ENCODE results near the gene ARNT2. TPM values are rescaled to one million over a fixed set of nuclear protein-coding genes. Genes with fewer than 3 reads are reported as not detected.

ARNT2 gene
- total and polyA plus RNA-seq, 2 experiments from 2014 or later: 4.6 to 11.6 TPM

GRCh38 chr15:80605591-80606150 lies 201.5 kb downstream of the ARNT2 start:
- Histone ChIP-seq H3K4me2 (no peak overlapping the region), H3F3A (replicated peaks; ENCODE audit: low read depth) (no peaks in the 10 kb centered on the region), H3K9me2 (ENCODE audit: insufficient read depth) (peaks cover 26% of the 10 kb centered on the region), H3K4me3 (no peak overlapping the region), H4K20me1 (replicated peaks; ENCODE audit: insufficient read depth) (no peaks in the 10 kb centered on the region), H3K4me1 (ENCODE audit: insufficient read depth) (peaks cover 13% of the 10 kb centered on the region), H3K79me2 (replicated peaks; ENCODE audit: insufficient read depth) (no peaks in the 10 kb centered on the region), H2AFZ (no peak overlapping the region), H3K27me3 (ENCODE audit: insufficient read depth) (no peaks in the 10 kb centered on the region), H3K27ac (ENCODE audit: low read depth) (no peak overlapping the region), H3K36me3 (ENCODE audit: insufficient read depth) (no peaks in the 10 kb centered on the region)
- H3K4me3 Mint-ChIP-seq: no peak overlapping the region
- DNase-seq (ENCODE audit: low spot score) (no peak), ATAC-seq (no peak)
- no peaks in the 10 kb centered on the region for H3K9me3 Mint-ChIP-seq
- peaks cover 3% of the 10 kb centered on the region for H3K27me3 Mint-ChIP-seq (ENCODE audit: insufficient read depth, low read depth, poor library complexity)
- peaks cover 19% of the 10 kb centered on the region for H3K4me1 Mint-ChIP-seq
- no peaks in the 10 kb centered on the region for H3K36me3 Mint-ChIP-seq (ENCODE audit: low read depth)
- no peak overlapping the region for H3K27ac Mint-ChIP-seq
- TF ChIP-seq ZNF331 (CRISPR knock-in tag; IDR thresholded peaks at IDR 0.05; ENCODE audit: low read depth) (no peak), CTCF (conservative IDR thresholded peaks at IDR 0.05; ENCODE audit: low read depth in 2 of 2) (no peak), ETS1 (IDR thresholded peaks at IDR 0.05) (no peak), ZNF114 (CRISPR knock-in tag; IDR thresholded peaks at IDR 0.05) (no peak), STAT1 (IDR thresholded peaks at IDR 0.05; ENCODE audit: unreplicated experiment) (no peak), JUNB (IDR thresholded peaks at IDR 0.05; ENCODE audit: unreplicated experiment) (no peak), POLR2AphosphoS5 (IDR thresholded peaks at IDR 0.05; ENCODE audit: low read depth) (no peak), CREB1 (CRISPR knock-in tag; IDR thresholded peaks at IDR 0.05; ENCODE audit: low read depth) (no peak), EZH2phosphoT487 (IDR thresholded peaks at IDR 0.05; ENCODE audit: unreplicated experiment) (no peak), NANOG (IDR thresholded peaks at IDR 0.05; ENCODE audit: borderline replicate concordance) (no peak), EZH2 (IDR thresholded peaks at IDR 0.05; ENCODE audit: low read depth, unreplicated experiment) (no peak)
- TF ChIP-seq, protein P1, sequence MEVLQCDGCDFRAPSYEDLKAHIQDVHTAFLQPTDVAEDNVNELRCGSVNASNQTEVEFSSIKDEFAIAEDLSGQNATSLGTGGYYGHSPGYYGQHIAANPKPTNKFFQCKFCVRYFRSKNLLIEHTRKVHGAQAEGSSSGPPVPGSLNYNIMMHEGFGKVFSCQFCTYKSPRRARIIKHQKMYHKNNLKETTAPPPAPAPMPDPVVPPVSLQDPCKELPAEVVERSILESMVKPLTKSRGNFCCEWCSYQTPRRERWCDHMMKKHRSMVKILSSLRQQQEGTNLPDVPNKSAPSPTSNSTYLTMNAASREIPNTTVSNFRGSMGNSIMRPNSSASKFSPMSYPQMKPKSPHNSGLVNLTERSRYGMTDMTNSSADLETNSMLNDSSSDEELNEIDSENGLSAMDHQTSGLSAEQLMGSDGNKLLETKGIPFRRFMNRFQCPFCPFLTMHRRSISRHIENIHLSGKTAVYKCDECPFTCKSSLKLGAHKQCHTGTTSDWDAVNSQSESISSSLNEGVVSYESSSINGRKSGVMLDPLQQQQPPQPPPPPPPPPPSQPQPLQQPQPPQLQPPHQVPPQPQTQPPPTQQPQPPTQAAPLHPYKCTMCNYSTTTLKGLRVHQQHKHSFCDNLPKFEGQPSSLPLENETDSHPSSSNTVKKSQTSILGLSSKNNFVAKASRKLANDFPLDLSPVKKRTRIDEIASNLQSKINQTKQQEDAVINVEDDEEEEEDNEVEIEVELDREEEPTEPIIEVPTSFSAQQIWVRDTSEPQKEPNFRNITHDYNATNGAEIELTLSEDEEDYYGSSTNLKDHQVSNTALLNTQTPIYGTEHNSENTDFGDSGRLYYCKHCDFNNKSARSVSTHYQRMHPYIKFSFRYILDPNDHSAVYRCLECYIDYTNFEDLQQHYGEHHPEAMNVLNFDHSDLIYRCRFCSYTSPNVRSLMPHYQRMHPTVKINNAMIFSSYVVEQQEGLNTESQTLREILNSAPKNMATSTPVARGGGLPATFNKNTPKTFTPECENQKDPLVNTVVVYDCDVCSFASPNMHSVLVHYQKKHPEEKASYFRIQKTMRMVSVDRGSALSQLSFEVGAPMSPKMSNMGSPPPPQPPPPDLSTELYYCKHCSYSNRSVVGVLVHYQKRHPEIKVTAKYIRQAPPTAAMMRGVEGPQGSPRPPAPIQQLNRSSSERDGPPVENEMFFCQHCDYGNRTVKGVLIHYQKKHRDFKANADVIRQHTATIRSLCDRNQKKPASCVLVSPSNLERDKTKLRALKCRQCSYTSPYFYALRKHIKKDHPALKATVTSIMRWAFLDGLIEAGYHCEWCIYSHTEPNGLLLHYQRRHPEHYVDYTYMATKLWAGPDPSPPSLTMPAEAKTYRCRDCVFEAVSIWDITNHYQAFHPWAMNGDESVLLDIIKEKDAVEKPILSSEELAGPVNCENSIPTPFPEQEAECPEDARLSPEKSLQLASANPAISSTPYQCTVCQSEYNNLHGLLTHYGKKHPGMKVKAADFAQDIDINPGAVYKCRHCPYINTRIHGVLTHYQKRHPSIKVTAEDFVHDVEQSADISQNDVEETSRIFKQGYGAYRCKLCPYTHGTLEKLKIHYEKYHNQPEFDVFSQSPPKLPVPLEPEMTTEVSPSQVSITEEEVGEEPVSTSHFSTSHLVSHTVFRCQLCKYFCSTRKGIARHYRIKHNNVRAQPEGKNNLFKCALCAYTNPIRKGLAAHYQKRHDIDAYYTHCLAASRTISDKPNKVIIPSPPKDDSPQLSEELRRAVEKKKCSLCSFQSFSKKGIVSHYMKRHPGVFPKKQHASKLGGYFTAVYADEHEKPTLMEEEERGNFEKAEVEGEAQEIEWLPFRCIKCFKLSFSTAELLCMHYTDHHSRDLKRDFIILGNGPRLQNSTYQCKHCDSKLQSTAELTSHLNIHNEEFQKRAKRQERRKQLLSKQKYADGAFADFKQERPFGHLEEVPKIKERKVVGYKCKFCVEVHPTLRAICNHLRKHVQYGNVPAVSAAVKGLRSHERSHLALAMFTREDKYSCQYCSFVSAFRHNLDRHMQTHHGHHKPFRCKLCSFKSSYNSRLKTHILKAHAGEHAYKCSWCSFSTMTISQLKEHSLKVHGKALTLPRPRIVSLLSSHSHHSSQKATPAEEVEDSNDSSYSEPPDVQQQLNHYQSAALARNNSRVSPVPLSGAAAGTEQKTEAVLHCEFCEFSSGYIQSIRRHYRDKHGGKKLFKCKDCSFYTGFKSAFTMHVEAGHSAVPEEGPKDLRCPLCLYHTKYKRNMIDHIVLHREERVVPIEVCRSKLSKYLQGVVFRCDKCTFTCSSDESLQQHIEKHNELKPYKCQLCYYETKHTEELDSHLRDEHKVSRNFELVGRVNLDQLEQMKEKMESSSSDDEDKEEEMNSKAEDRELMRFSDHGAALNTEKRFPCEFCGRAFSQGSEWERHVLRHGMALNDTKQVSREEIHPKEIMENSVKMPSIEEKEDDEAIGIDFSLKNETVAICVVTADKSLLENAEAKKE (CRISPR knock-in tag; IDR thresholded peaks at IDR 0.05): no peak
- TF ChIP-seq, protein P2, sequence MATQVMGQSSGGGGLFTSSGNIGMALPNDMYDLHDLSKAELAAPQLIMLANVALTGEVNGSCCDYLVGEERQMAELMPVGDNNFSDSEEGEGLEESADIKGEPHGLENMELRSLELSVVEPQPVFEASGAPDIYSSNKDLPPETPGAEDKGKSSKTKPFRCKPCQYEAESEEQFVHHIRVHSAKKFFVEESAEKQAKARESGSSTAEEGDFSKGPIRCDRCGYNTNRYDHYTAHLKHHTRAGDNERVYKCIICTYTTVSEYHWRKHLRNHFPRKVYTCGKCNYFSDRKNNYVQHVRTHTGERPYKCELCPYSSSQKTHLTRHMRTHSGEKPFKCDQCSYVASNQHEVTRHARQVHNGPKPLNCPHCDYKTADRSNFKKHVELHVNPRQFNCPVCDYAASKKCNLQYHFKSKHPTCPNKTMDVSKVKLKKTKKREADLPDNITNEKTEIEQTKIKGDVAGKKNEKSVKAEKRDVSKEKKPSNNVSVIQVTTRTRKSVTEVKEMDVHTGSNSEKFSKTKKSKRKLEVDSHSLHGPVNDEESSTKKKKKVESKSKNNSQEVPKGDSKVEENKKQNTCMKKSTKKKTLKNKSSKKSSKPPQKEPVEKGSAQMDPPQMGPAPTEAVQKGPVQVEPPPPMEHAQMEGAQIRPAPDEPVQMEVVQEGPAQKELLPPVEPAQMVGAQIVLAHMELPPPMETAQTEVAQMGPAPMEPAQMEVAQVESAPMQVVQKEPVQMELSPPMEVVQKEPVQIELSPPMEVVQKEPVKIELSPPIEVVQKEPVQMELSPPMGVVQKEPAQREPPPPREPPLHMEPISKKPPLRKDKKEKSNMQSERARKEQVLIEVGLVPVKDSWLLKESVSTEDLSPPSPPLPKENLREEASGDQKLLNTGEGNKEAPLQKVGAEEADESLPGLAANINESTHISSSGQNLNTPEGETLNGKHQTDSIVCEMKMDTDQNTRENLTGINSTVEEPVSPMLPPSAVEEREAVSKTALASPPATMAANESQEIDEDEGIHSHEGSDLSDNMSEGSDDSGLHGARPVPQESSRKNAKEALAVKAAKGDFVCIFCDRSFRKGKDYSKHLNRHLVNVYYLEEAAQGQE (IDR thresholded peaks at IDR 0.05; ENCODE audit: unreplicated experiment): no peak
